Hematopoietic multipotent progenitor cell treated with erythropoietin and hydrocortisone succinate and interleukin-3 and kit ligand, for 15 days (in vitro differentiated cells): ENCODE results near the gene CIRBP.

ENCODE experiments used
- DNase-seq: peaks from one replicate; pipeline ENCODE4 v3.0.0-alpha.2; 2015; ENCODE audit warnings: low spot score

Gene CIRBP

DNA sequence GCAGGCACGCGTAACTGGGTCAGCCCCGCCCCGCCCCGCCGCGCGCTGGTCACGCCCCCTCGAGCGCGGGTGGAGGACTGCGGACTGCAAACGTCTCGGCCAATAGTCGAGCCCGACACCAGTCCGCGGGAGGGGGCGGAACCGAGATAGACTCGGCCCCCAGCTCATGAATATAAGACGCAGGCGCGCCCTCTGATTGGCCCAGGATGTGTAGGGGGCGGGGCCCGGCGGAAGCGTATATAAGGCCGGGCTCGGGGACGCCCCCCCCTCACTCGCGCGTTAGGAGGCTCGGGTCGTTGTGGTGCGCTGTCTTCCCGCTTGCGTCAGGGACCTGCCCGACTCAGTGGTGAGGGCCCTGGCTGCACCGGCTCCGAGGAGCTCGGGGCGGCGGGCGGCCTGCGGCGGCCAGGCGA lies at the start of gene CIRBP:
Gene CIRBP, plus strand, starts transcription at position 268 of the 413 bp plus-strand sequence. CDS start 1,602 bp downstream, outside the sequence.
- DNase-seq = peak; percentile 99

DNA sequence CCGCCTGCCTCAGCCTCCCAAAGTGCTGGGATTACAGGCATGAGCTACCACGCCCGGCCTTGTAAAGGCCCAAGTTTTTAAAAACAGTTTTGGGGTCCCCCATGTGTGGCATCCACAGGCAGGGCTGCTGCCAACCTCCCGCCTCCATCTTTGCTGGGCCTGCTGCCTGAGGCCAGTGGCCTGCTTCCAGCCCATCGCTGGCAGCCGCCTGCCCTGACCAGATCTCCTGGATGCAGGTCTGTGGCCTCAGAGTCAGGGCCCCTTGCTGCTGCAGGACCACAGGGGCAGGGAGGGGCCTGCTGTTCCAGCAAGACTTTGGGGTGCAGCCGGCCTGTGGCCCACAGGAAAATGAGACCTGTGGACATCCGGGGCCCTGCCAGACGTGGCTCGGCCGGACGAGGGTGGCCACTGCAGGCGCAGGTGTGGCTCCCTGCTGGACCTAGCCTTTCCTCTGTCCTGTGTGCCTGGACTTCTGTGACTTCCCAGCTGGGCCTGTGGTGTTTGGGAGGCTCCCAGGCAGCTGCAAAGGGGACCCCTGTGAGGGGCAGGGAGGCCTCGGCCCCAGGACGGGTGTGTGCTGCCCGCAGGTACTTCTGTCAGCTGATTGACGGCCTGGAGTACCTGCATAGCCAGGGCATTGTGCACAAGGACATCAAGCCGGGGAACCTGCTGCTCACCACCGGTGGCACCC lies 49.2 kb upstream of the CIRBP start:
- no peak for DNase-seq

DNA sequence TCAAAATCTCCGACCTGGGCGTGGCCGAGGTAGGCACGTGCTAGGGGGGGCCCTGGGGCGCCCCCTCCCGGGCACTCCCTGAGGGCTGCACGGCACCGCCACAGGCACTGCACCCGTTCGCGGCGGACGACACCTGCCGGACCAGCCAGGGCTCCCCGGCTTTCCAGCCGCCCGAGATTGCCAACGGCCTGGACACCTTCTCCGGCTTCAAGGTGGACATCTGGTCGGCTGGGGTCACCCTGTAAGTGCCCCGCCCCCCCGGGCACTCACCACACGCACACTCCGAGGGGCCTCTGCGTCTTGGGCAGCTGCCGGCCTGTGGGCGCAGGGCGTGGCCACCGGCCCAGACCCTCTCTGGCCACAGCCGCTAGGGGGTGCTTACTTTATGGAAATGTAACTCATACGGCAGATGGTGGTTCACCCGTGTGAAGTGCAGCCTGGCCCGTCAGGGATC lies 48.6 kb upstream of the CIRBP start:
- DNase-seq = no peak

DNA sequence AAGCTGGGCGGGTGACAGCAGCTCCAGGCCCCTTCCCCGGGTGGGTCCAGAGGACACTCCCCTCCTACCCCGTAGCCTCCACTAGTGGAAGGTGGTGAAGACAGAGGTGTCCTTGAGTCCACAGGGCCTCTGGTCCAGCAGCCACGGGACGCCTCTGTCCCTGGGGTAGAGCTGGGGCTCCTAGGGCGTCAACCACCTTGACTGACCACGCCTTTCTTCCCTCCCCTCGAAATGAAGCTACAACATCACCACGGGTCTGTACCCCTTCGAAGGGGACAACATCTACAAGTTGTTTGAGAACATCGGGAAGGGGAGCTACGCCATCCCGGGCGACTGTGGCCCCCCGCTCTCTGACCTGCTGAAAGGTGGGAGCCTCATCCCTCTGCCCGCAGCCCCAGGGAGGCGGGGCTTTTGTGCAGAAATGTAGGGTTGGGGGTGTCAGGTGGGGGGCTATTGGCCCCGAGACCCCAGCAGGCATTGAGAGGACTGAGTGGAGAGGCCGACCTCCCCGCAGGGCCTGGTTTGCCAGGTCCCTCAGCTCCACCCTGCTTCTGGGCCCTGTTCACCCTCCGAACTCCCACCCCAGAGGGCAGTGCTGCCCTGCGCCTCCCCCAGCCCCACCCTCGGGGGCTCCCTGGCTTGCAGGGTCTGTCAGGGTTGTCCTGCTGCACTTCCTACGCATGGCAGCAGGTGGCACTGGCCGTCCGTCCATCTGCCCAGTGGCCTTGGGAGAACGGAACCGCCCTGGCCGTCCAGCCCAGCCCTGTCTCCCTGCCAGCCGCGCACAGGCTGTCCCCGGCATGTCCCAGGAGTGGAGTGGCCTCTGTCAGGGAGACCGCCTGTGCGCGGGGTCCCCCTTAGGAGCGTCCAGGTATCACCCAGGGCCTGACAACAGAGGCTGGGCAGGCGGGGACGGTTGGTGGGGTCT lies 47.9 kb upstream of the CIRBP start:
- no peak for DNase-seq

DNA sequence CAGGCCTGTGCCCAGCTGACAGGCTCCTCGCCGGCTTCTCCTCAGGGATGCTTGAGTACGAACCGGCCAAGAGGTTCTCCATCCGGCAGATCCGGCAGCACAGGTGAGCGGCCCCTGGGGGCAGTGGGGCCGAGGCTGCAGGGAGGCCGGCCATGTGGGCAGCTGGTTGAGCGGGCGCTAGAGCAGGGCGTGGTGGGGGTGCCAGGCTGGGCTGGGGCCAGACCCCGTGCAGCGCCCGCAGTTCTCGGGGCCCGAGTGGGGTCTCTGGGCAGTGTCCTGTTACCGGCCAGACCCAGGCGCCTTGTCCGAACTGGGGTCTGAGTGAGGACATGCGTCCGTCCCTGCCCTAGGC lies 47.3 kb upstream of the CIRBP start:
- no peak for DNase-seq

DNA sequence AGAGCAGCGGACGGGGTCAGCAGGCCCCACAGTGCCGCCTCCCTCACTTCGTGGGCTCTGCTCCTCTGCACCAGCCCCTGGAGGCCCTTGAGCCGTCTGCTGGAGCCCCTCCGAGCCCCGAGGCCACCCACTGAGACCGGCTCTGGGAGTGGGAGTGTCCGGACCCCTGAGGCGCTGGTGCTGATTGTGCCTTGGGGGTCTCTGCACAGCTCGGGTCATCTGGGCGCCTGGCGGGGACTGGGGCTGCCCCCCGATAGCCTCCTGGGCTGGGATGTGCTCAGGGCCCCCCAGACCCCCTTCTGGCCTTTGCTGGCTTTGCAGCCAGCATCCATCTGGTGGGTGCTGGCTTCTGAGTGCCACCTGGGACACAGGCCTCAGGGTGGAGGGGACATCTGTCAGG lies 46.7 kb upstream of the CIRBP start:
- DNase-seq = no peak

DNA sequence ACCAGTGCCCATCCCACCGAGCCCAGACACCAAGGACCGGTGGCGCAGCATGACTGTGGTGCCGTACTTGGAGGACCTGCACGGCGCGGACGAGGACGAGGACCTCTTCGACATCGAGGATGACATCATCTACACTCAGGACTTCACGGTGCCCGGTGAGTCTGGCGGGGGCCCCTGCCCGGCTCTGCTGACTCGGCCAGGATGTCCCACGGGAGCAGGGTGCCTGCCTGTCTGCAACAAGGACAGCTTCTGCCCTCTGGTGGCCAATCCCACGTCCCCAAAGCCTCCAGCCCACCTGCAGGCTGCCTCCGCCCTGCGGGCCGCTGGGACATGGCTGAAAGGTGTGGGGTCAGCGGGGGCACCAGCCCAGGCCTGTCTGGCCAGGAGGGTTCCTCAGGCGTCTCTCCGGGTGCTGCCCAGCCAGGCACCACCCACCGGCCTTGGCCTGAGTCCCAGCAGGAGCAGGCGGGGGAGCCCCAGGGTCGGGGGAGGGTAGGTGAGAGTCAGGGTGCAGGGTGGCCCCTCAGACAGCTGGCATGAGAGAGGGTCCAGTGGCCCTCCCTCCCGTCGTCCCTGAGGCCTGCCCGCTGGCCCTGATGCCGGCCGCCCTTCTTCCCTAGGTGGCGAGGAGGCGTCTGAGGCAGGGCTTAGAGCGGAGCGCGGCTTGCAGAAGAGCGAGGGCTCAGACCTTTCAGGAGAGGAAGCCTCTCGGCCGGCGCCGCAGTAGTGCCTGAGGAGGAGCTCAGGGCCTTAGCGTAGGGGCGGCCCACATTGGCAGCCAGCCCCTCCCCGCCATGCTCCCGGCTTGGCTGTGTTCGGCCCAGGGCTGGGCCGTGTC lies 45.9 kb upstream of the CIRBP start:
- DNase-seq = peak; percentile 48

DNA sequence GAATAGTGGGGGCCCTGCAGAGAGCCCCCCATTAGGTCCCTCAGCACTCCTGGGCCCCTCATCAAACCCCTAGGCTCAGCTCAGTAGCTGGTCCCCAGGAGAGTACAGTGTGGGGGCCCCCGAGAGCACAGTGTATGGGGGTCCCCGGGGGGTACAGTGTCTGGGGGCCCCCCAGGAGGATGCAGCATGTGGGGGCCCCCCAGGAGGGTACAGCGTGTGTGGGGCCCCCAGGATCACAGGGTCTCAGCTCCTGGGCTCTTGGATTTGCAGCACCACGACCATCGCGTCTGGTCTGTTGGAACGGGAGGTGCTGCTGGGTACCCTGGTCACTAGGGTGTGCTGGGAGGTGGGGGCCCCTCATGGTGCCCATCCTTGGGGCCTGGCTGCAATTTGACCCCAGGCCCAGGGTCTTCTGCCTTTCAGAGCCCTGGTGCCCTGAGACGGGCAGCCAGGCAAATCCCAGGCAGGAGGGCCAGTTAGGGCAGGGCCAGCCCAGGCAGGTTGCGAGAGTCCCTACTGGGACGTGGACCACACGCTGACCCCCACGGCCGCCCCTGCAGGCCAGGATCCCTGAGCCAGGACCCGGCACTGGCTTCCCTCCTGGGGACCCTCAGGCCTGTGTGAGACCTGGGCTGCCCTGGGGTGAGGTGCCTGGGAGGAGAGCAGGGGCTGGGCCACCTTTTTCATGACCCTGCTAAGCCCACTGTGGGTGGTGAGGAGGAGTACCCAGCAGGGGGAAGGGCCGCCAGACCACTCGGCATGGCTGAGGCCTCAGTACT lies 44.9 kb upstream of the CIRBP start:
- no peak for DNase-seq

DNA sequence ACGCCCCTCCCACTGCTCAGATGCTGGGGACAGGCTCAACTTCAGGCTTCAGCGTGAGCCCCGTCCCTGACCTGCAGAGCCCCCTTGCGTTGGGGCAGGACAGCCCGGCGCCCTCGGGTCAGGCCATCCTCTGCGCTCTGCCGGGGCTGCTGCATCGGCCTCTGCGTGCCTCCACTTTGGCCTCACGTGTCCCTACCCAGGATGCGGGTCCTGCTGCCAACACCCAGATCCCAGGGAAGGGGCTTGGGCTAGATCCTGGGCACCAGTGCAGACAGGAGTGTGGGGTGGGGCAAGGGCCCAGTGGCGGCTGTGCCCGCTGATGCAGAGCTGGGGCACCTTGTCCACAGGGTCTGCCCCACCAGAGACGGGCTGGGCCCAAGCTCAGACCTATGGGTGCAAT lies 44.3 kb upstream of the CIRBP start:
- no peak for DNase-seq

DNA sequence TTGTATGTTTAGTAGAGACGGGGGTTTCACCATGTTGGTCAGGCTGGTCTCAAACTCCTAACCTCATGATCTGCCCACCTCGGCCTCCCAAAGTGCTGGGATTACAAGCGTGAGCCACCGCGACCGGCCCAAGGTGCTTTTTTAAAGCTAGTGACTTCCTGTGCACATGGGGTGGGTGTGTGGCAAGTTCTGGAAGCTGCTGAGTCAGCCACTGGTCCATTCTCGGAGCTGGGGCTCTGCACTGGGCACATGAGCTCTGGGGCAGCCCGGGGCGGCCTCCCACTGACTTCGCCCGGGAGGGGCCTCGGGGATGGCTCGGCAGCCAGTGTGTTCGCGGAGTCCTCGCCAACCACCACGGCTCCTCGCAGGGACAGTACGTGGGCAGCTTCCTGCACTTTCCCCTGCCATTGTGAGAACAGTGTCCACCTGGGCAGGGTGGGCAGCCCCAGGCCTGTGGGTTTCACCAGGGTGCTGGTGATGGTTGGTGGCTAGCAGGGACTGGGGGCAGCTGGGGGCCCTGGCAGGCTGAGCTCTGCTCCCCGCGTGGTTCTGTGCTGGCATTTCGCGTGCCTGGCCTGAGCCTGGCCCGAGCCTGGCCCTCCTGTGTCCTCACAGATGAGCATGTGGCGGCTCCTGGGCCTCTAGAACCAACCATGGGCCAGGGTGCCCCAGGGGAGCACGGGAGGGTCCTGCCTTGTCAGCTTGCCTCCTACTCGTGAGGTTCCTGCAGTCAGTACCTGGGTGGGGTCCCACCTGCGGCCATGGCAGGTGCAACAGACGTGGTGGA lies 43.5 kb upstream of the CIRBP start:
- DNase-seq = no peak

DNA sequence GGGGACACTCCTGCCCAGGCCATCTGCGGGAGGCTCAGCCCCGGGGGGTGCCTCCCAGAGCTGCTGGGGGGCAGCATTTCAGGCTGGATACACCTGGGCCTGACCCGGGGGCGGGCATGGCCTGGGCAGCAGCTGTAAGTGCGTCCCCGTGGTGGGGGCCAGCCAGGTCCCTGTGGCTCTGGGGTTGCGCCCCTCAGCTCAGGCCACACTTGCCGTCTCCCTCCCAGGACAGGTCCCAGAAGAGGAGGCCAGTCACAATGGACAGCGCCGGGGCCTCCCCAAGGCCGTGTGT lies 43.0 kb upstream of the CIRBP start:
- DNase-seq = no peak

DNA sequence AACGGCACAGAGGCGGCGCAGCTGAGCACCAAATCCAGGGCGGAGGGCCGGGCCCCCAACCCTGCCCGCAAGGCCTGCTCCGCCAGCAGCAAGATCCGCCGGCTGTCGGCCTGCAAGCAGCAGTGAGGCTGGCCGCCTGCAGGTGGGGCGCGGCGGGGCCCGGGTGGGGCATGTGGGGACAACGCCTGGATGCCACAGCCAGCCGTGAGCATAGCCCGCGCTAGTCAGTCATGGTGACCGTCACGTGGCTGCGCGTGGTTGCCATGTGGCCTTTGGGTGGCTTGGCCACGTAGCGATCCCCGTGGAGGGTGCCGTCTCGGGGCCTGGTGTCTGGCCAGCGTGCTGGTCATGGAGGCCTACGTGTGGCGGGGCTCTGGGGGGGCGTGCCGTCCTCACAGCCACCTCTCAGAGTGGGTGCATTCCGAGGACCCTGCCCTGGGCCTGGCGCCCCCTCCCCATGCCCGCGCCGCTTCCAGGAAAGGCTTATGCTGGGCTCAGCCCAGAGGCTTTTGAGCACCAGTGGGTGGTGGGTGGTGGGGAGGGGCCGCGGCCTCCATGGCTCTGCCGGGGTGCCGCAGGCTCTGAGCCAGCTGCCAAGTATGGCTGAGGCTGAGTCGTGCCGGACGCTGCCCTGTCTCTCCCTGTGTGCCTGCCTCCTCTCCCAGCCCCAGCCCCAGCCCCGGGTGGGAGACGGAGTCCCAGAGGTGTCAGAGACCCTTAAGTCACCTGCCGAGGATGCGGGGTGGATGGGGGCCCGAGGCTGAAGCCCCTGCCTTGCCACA lies 42.4 kb upstream of the CIRBP start:
- no peak for DNase-seq

DNA sequence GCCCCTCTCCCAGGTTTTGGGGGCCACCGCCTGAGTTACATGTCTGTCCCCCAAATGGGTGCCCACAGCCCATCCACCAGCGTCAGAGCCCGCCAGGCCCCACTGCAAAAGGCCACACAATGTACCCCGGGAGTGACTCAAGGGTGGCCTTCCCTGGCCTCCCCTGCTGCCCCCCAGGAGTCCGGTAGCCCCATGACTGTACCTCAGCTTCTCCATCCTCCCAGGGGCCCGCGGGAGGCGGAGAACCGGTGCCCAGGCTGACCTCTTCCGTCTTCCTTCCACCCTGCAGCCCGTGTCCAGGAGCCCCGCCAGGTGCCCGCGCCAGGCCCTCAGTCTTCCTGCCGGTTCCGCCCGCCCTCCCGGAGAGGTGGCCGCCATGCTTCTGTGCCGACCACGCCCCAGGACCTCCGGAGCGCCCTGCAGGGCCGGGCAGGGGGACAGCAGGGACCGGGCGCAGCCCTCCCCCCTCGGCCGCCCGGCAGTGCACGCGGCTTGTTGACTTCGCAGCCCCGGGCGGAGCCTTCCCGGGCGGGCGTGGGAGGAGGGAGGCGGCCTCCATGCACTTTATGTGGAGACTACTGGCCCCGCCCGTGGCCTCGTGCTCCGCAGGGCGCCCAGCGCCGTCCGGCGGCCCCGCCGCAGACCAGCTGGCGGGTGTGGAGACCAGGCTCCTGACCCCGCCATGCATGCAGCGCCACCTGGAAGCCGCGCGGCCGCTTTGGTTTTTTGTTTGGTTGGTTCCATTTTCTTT lies 41.7 kb upstream of the CIRBP start:
- no peak for DNase-seq

DNA sequence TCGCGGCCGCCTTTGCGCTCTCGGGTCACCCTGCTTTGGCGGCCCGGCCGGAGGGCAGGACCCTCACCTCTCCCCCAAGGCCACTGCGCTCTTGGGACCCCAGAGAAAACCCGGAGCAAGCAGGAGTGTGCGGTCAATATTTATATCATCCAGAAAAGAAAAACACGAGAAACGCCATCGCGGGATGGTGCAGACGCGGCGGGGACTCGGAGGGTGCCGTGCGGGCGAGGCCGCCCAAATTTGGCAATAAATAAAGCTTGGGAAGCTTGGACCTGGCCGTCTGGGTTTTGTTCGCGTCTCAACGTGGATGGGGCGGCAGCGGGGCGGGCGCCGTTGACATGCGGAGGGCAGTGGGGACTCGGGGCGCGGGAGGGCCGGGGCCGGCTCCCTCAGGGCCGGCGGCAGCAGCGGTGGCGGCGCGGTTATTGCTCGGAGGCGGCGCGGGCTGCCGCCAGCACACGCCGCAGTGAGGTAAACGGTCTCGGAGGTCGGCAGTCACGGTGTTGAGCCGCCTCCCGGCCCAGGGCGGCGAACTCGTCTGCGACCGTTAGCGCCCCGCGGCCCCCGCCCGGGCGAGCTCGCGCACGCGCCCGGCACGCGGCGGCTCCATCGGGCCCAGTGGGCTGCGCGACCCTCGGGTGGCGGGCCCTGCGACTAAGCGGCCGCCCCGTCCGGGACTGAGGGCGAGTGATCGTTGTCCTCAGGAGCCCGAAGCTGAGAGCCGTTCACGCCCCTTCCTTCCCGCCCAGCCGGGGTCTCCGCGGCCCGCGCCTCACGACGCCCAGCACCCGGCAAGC lies 40.8 kb upstream of the CIRBP start:
- DNase-seq = no peak

DNA sequence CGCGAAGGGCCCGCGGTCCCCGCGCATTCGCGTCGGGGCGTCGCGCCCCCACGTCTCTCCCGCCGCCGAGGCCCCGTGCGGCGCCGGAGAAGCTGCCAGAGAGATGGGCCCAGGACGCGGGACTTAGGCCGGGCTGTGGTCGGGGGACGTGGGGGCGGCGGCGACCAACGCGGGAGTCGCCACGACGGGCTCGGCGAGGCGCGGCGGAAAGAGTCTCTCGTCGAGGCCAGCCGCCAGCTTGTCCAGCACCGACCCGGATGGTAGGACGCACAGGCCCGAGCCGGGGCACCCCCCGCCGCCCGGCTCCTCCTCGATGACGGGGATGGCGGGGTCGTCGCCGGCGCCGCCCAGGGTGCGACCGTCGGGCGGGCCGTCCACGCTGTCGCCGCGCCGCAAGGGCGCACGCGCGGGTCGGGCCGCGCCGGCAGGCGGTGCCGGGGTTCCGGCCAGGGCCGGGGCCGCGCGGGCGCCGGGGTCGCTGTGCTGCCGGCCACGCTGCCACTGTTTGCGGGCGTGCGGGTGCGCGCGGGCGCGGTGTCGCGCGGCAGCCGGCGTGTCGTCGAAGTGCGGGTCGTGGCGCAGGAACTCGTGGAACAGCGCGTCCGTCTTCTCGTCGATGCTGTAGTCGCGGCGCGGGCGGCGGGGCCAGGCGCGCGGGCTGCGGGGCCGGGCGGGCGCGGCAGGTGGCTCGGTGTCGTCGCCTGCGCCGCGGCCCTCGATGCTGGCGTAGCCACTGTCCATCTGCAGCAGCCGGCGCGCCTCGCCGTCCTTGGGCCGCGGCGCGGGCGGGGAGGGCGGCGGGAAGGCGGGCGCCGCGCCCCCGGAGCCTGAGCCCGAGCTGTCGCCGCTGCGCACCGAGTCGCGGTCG lies 39.8 kb upstream of the CIRBP start:
- DNase-seq = no peak

DNA sequence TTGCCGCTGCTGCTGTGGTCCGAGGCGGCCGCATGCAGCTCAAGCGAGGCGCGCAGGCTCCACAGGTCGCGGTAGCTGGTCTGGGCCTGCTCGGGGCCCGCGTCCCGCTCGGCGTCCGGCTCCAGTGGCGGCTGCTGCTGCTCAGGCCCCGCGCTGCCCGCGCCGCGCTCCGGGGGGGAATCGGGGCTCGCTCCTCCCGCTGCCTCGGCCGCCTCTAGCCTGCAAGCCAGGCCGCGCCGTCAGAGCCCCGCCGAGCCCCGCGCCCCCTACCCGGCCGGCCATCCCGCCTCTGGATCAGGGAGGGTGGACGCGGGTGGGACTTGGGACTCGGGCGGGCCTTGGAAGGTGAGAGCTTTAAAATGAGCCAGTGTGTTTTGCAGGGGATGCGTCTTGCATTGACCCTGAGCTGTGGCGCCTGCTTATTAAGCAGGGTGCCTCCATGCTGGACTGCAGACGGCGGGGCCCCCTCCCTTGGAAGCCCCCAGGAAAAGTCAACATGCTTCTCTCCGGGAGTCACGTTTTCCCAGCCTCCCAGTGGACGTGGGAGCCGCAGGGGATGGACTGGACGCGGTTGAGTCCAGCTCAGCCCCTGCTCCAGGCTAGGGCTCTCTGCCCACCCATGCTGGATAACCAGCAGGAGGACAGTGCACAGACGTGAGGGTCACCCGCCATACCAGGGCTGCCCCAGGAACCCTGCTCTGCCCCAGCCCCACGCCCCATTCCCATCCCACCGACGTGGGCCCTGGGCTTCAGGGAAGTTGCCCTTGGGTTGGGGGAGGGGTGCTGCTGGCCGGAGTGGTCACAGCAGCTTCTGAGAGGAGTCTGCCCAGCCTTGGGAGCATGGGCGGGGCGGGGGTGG lies 39.0 kb upstream of the CIRBP start:
- DNase-seq = no peak
